ENCODE results near the gene PCGF1. TPM values are rescaled to one million over a fixed set of nuclear protein-coding genes. Genes with fewer than 3 reads are reported as not detected.

Gene PCGF1
- total and polyA plus RNA-seq, 2 of the 13 experiments (the other 11 are each of a cell fraction or from before 2014, with no cell fraction given) = 20.4 to 22.6 TPM

GRCh38 chr2:74472086-74472944, 35.2 kb downstream of the PCGF1 start, which contains the start of gene MRPL53 (continued):
- no peak for TF ChIP-seq SKI (IDR thresholded peaks at IDR 0.05; ENCODE audit: partially characterized antibody)
- TF ChIP-seq RORA (CRISPR knock-in tag; IDR thresholded peaks at IDR 0.05) = no peak
- TF ChIP-seq FOXA3 (CRISPR knock-in tag; IDR thresholded peaks at IDR 0.05) = peak; percentile 70; the same call in 1 of the 2 replicates
- TF ChIP-seq ATAD3A (CRISPR knock-in tag; IDR thresholded peaks at IDR 0.05) = no peak
- TF ChIP-seq LCORL (IDR thresholded peaks at IDR 0.05) = no peak
- peak; percentile 89 for TF ChIP-seq LCORL (CRISPR knock-in tag; IDR thresholded peaks at IDR 0.05)
- no peak; the same call in none of the 2 replicates for TF ChIP-seq SMYD3 (CRISPR knock-in tag; IDR thresholded peaks at IDR 0.05)
- peak; percentile 93; the same call in 1 of the 2 replicates for TF ChIP-seq ZNF720 (CRISPR knock-in tag; IDR thresholded peaks at IDR 0.05)
- TF ChIP-seq ZFP1 (CRISPR knock-in tag; IDR thresholded peaks at IDR 0.05) = 0 out of 2 replicates have a peak, but pooled peaks have one; percentile 43
- no peak for TF ChIP-seq KDM6A (CRISPR knock-in tag; IDR thresholded peaks at IDR 0.05; ENCODE audit: low read depth)
- TF ChIP-seq HNRNPK (IDR thresholded peaks at IDR 0.05; ENCODE audit: low read depth, low read length, poor library complexity, severe bottlenecking) = no peak
- TF ChIP-seq SRSF1 (optimal IDR thresholded peaks at IDR 0.05; ENCODE audit: low read depth, low read length) = peak; percentile 98
- TF ChIP-seq ZNF776 (CRISPR knock-in tag; IDR thresholded peaks at IDR 0.05) = peak; percentile 96
- TF ChIP-seq, protein P1, sequence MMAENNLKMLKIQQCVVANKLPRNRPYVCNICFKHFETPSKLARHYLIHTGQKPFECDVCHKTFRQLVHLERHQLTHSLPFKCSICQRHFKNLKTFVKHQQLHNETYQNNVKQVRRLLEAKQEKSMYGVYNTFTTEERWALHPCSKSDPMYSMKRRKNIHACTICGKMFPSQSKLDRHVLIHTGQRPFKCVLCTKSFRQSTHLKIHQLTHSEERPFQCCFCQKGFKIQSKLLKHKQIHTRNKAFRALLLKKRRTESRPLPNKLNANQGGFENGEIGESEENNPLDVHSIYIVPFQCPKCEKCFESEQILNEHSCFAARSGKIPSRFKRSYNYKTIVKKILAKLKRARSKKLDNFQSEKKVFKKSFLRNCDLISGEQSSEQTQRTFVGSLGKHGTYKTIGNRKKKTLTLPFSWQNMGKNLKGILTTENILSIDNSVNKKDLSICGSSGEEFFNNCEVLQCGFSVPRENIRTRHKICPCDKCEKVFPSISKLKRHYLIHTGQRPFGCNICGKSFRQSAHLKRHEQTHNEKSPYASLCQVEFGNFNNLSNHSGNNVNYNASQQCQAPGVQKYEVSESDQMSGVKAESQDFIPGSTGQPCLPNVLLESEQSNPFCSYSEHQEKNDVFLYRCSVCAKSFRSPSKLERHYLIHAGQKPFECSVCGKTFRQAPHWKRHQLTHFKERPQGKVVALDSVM (CRISPR knock-in tag; IDR thresholded peaks at IDR 0.05) = peak; percentile 77
- no peak for TF ChIP-seq ZFP62 (CRISPR knock-in tag; IDR thresholded peaks at IDR 0.05)
- peak; percentile 95 for TF ChIP-seq HIVEP1 (CRISPR knock-in tag; IDR thresholded peaks at IDR 0.05)
- no peak for TF ChIP-seq NR3C1 (CRISPR knock-in tag; IDR thresholded peaks at IDR 0.05)
- TF ChIP-seq MTF2 (CRISPR knock-in tag; IDR thresholded peaks at IDR 0.05; ENCODE audit: borderline replicate concordance) = peak; percentile 95
- TF ChIP-seq FOXO4 (CRISPR knock-in tag; conservative IDR thresholded peaks at IDR 0.05) = peak; percentile 97; the same call in 1 of the 2 replicates
- TF ChIP-seq, protein P2, sequence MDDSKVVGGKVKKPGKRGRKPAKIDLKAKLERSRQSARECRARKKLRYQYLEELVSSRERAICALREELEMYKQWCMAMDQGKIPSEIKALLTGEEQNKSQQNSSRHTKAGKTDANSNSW (CRISPR knock-in tag; IDR thresholded peaks at IDR 0.05; ENCODE audit: borderline replicate concordance) = peak; percentile 91; the same call in 1 of the 2 replicates
- peak; percentile 79 for TF ChIP-seq FOXP4 (CRISPR knock-in tag; IDR thresholded peaks at IDR 0.05)
- TF ChIP-seq ZNF44 (CRISPR knock-in tag; IDR thresholded peaks at IDR 0.05) = peak; percentile 89
- TF ChIP-seq ZNF572 (CRISPR knock-in tag; IDR thresholded peaks at IDR 0.05) = peak; percentile 99
- no peak for TF ChIP-seq NFIB (CRISPR knock-in tag; IDR thresholded peaks at IDR 0.05; ENCODE audit: borderline replicate concordance)
